G401 (cell line): ENCODE measurements around the gene LAT. TPM values are rescaled to one million over a fixed set of nuclear protein-coding genes. Genes with fewer than 3 reads are reported as not detected.

Experiments
- DNase-seq: peaks from one replicate; pipeline ENCODE4 v3.0.0-alpha.2; 2015; ENCODE audit warnings: low spot score
- in situ Hi-C: cut with HindIII; loops from 2 replicates; pipeline ENCODE4 v1.10.0; 2016; ENCODE audit warnings: low sequenced_read_pairs, mixed read lengths
- total RNA-seq: library from RNA; depleted of rRNA; stranded (reverse); fragments of >200 nt; shearing (Covaris generic); gene quantifications from 2 replicates; pipeline ENCODE4 v1.2.3, GENCODE V29; 2014; rRNA removed

LAT gene
- total RNA-seq, 1 experiment from 2014 or later: 7.4 TPM

DNA sequence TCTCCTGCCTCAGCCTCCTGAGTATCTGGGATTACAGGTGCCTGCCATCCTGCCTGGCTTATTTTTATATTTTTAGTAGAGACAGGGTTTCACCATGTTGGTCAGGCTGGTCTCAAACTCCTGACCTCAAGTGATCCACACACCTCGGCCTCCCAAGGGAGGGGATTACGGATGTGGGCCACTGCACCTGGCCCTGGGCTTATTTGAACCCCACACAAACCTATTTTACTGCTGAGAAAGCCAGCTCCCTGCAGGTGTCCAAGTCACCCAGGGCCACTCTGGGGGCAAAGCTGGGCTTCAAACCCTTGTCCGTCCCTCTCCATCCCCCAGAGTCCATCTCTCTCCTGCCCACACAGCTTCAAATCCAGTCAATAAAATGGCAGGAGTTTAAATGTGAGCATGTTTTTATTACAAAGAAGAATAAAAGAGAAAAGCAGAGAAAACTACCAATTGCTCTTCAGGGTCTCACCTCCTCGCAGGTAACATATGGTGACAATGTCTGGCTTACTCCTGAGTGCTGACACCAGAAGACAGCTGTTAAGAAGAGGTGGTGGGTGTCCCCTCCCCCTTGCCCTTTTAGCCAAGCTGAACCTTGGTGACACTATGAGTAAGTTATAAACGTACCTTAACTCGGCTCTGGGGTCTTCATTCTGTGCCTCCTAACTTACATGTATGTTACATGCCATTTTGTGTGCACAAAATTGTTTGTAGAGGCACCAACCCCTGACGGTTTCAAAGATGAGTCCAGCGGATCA, 45.4 kb downstream of the LAT start:
- in situ Hi-C loops: no loop called here

More for the DNA sequence above, 45.4 kb downstream of the LAT start:
- DNase-seq: no peak

Other genes starting within 250 kb of the LAT start
- 0.41 TPM in 1 of 2 replicates, not detected in the other for gene NPIPB9, start 233.3 kb upstream of the LAT start, total RNA-seq
- gene ATXN2L, start 162.1 kb upstream of the LAT start, total RNA-seq: 44.6 and 55.1 TPM in 2 replicates
- gene TUFM, start 138.7 kb upstream of the LAT start, total RNA-seq: 98.3 and 136 TPM in 2 replicates
- gene SH2B1, start 121.2 kb upstream of the LAT start, total RNA-seq: 26.0 and 30.9 TPM in 2 replicates
- 7.8 and 11.1 TPM in 2 replicates for gene ATP2A1, start 106.6 kb upstream of the LAT start, total RNA-seq
- 22.6 and 34.6 TPM in 2 replicates for gene RABEP2, start 59.8 kb upstream of the LAT start, total RNA-seq
- gene CD19, start 53.1 kb upstream of the LAT start, total RNA-seq: 0.10 TPM in 1 of 2 replicates, not detected in the other
- gene NFATC2IP, start 34.1 kb upstream of the LAT start, total RNA-seq: 22.4 and 27.4 TPM in 2 replicates
- 64.4 and 81.8 TPM in 2 replicates for gene SPNS1, start 10.3 kb upstream of the LAT start, total RNA-seq